Immature natural killer cell (primary cell): ENCODE measurements around the gene HHLA2. TPM values are rescaled to one million over a fixed set of nuclear protein-coding genes. Genes with fewer than 3 reads are reported as not detected.
"Not testable (repeated sequence)": the region's sequence is repeated elsewhere in the genome, so short reads cannot be mapped to it uniquely, and the experiment has no call there.

ENCODE experiments used
- DNase-seq, 3 donors: peaks; one replicate each; pipeline ENCODE4 v3.0.0; 2022; ENCODE audit warnings: mixed read lengths in 1 of 3
- H3K27ac Mint-ChIP-seq, 6 donors: one replicate each; pipeline ENCODE4 v1.8.0; 2020; ENCODE audit warnings: mixed read lengths in 6 of 6, mild to moderate bottlenecking in 5 of 6, inconsistent platforms in 4 of 6, moderate library complexity in 3 of 6
- H3K27me3 Mint-ChIP-seq, 3 donors: one replicate each; pipeline ENCODE4 v1.8.0; 2020 to 2021; ENCODE audit warnings: low read depth in 3 of 3, mild to moderate bottlenecking in 3 of 3, mixed read lengths in 3 of 3, moderate library complexity in 3 of 3, inconsistent platforms in 1 of 3
- H3K36me3 Mint-ChIP-seq, 3 donors: one replicate each; pipeline ENCODE4 v1.8.0; 2020; ENCODE audit warnings: mixed read lengths in 3 of 3, inconsistent platforms in 2 of 3, mild to moderate bottlenecking in 2 of 3
- H3K4me1 Mint-ChIP-seq, 2 donors: one replicate each; pipeline ENCODE4 v1.8.0; 2020; ENCODE audit warnings: inconsistent platforms in 2 of 2, mild to moderate bottlenecking in 2 of 2, mixed read lengths in 2 of 2, moderate library complexity in 1 of 2
- H3K4me3 Mint-ChIP-seq, 5 donors: one replicate each; pipeline ENCODE4 v1.8.0; 2020; ENCODE audit warnings: mild to moderate bottlenecking in 5 of 5, mixed read lengths in 5 of 5, inconsistent platforms in 3 of 5, moderate library complexity in 3 of 5
- H3K9me3 Mint-ChIP-seq, 6 donors: one replicate each; pipeline ENCODE4 v1.8.0; 2020; ENCODE audit warnings: mild to moderate bottlenecking in 6 of 6, mixed read lengths in 6 of 6, inconsistent platforms in 4 of 6, moderate library complexity in 3 of 6
- polyA plus RNA-seq, 3 donors: library from polyadenylated mRNA; unstranded; fragments of 300-500 nt; fragmentation: Illumina TruSeq; gene quantifications; one replicate each; pipeline ENCODE4 v1.2.3, GENCODE V29; 2021

Gene HHLA2
- polyA plus RNA-seq, 3 donors from 2014 or later = not detected

DNA sequence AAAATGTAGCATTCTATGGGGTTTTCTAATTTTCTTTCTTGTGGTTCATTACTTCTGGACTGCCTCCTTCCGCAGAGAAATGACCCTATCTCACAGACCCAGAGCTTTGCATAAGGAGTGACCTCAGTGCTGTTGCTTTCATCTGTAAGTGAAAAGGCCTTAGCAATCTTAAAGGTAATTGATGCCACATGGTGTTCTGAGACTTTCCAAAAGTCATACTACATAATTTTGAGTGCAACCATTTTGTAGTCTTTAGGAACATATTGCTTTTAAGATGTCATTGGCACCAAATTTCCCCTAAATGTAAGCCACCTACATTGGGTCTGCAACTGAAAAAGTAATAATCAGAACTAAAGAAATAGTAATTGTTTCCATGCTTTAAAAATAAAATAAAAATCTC lies 9.2 kb upstream of the HHLA2 start:
- no peak overlapping the region for H3K4me3 Mint-ChIP-seq
- no peak overlapping the region for H3K27ac Mint-ChIP-seq
- H3K4me1 Mint-ChIP-seq = no peaks in the 10 kb centered on the region
- no peak for DNase-seq
- peaks cover 0 to 4% (median 1%) of the 10 kb centered on the region in 3 donors for H3K27me3 Mint-ChIP-seq
- peaks cover 3 to 6% (median 4%) of the 10 kb centered on the region in 3 donors for H3K36me3 Mint-ChIP-seq
- H3K9me3 Mint-ChIP-seq = no peaks in the 10 kb centered on the region

DNA sequence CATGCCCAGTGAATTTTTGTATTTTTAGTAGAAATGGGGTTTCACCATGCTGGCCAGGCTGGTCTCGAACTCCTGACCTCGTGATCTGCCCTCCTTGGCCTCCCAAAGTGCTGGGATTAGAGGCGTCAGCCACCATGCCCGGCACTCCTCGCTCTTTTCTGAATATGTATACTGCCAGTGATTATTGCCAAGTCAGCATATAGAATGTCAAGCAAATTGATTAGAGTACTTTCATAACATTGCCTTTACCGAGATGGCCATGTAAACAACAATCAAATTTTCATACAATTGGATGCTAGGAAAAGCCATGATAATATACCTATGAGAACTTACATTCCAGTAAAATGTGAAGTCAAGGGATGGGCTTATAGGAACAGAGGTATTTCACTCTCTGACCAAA lies 8.2 kb upstream of the HHLA2 start:
- H3K4me1 Mint-ChIP-seq, H3K4me3 Mint-ChIP-seq, H3K27ac Mint-ChIP-seq, H3K27me3 Mint-ChIP-seq, DNase-seq, H3K9me3 Mint-ChIP-seq, H3K36me3 Mint-ChIP-seq: not testable (repeated sequence)

DNA sequence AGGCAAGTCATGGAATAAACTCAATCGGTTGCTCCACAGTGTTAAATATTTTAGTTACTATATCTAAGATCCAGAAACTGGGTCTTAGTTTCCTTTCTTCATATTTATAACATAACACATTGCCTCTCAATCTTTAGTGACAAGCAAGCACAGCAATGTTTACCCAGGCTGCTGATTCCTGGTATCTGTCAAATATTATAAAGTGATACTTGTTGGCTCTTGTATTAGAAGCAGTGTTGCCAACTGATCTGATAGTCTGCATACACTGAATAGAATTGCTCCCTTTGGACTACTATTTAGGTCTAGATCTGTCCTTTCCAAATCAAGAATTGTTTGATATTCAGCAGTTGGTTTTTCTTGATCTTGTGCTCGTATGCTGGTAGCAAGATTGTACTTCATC lies 7.2 kb upstream of the HHLA2 start:
- no peak for DNase-seq
- no peaks in the 10 kb centered on the region for H3K9me3 Mint-ChIP-seq
- peaks cover 0 to 3% of the 10 kb centered on the region in 2 donors for H3K4me1 Mint-ChIP-seq
- peaks cover 3 to 6% (median 4%) of the 10 kb centered on the region in 3 donors for H3K36me3 Mint-ChIP-seq
- no peak overlapping the region for H3K4me3 Mint-ChIP-seq
- H3K27me3 Mint-ChIP-seq = peaks cover 0 to 2% (median 1%) of the 10 kb centered on the region in 3 donors
- H3K27ac Mint-ChIP-seq = no peak overlapping the region

DNA sequence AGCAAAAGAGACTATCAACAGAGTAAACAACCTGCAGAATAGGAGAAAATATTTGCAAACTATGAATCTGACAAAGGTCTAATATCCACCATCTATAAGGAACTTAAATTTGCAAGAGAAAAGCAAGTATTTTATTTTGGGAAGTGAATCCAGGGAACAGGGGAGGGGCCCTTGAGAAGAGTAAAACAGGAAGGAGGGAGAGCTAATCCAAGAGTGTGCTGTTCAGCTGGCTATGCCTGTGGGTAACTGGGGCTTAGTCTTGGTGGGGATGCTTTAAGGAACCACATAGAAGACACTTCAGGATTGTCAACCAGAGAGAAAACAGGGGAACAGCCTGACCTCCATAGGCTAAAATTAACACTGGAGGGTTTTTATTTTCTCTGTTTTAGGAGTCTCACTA lies 3.9 kb upstream of the HHLA2 start:
- Mint-ChIP-seq H3K4me1 (peaks cover 0 to 3% of the 10 kb centered on the region in 2 donors), H3K27me3 (peaks cover 0 to 5% (median 1%) of the 10 kb centered on the region in 3 donors), H3K4me3 (no peak overlapping the region), H3K9me3 (no peaks in the 10 kb centered on the region), H3K27ac (no peak overlapping the region), H3K36me3 (peaks cover 0 to 6% (median 4%) of the 10 kb centered on the region in 3 donors)
- DNase-seq = no peak

DNA sequence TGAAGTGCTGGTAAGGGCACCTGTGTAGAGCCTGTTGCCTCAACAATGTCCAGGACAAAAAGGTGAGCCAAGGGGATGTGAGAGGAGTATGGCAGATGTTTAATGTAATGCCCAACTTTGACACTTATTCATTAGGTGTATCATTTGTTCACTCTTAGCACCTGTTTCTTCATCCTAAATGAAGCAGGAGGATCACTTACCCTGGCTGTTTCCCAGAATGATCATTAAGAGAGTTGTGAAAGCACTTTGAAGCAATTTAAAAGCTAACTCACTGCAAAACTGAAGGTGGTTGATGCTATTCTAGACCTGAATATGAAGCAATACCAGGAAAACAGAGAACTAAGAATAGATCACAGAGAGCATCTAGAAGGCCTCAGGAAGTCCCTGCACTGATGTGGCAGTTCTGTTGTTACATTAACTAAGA lies 3.4 kb upstream of the HHLA2 start:
- Mint-ChIP-seq H3K4me3 (no peak overlapping the region), H3K36me3 (peaks cover 0 to 6% (median 4%) of the 10 kb centered on the region in 3 donors), H3K4me1 (peaks cover 0 to 3% of the 10 kb centered on the region in 2 donors), H3K27me3 (peaks cover 0 to 5% (median 1%) of the 10 kb centered on the region in 3 donors), H3K9me3 (no peaks in the 10 kb centered on the region), H3K27ac (peak overlapping the region in 1 of 6 donors; percentile 64)
- no peak for DNase-seq

DNA sequence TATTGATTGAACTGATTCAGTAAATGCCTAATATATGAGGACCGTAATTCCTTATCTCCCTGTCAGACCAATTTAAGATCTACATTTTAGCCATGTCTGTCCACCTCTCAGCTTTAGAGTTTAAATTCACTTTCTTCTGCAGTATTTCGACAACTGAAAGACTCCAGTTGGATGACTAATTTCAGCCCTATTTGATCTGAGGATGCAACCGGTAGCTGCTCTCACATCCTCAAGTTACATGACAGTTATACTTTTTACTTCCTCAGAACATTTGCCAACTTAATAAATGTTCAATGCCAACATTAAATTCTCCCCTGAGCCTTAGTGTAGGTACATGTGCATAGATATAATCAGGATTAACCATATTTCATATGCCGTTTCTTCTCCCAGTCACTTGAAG lies 2.5 kb upstream of the HHLA2 start:
- no peak overlapping the region for H3K27ac Mint-ChIP-seq

DNA sequence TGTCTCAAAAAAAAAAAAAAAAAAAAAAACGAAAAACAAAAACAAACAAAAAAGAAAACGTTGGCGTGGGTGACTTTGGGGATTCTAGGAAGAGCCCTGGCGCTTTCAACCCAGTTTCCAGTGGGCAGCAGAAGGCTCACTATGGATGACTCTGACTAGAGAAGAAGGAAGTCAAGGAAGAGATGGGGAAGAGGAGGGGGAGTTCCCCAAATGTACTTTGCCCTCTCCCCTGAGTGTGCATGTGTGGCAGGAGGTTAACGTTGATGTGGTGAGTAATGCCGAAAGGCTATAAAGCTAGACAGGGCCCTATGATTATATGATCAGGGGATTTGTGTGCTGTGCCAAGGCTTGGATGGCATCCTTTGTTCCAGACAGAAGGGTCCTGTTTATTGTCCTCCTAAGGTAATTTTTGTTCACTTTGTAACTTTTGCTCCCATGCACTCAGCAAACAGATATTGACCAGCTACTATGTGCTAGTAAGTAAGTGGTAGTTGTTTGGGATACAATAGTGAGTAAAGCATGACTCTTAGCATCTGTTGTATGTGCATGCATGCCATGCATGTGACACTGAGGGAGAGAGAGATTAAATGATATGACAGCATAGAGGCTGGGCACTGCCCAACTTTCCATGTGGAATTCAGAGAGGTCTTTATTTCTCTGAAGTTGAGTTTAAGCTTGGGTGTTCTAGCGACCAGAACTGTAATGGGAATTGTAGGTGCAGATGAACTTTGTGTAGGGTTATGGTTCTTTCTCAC lies 750 bp upstream of the HHLA2 start:
- H3K27me3 Mint-ChIP-seq = peaks cover 2 to 5% (median 3%) of the 10 kb centered on the region in 3 donors
- H3K4me3 Mint-ChIP-seq = no peak overlapping the region
- H3K9me3 Mint-ChIP-seq = no peaks in the 10 kb centered on the region
- peaks cover 0 to 3% (median 3%) of the 10 kb centered on the region in 3 donors for H3K36me3 Mint-ChIP-seq
- DNase-seq = no peak
- H3K4me1 Mint-ChIP-seq = peaks cover 0 to 3% of the 10 kb centered on the region in 2 donors
- H3K27ac Mint-ChIP-seq = no peak overlapping the region

More for the DNA sequence above, 2.5 kb upstream of the HHLA2 start:
- no peak for DNase-seq
- H3K27me3 Mint-ChIP-seq = peaks cover 0 to 5% (median 3%) of the 10 kb centered on the region in 3 donors
- peaks cover 0 to 3% of the 10 kb centered on the region in 2 donors for H3K4me1 Mint-ChIP-seq
- peaks cover 0 to 6% (median 4%) of the 10 kb centered on the region in 3 donors for H3K36me3 Mint-ChIP-seq
- H3K4me3 Mint-ChIP-seq = no peak overlapping the region
- H3K9me3 Mint-ChIP-seq = no peaks in the 10 kb centered on the region

DNA sequence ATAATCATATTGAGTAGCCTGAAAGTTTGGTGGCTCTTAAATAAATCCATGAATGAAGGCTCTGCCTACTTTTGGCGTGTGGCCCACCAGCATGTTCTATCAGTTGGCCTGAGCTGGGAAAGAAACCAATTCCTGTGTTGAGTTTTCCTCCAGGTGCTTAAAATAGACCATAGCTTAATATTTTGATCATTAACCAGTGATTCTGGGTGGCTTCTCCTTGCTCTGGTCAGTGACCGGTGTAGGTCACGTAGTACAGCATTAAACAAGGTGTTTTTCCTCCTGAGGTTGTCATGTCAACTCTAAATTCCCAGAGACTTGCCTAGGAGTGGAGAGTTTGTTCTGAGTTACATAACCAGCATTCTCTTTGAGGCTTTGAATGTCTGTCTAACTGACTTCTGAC lies 1.3 kb downstream of the HHLA2 start:
- H3K36me3 Mint-ChIP-seq = no peaks in the 10 kb centered on the region
- no peak overlapping the region for H3K27ac Mint-ChIP-seq
- H3K4me3 Mint-ChIP-seq = no peak overlapping the region
- H3K27me3 Mint-ChIP-seq = peaks cover 2 to 5% (median 5%) of the 10 kb centered on the region in 3 donors
- no peak for DNase-seq
- H3K9me3 Mint-ChIP-seq = no peaks in the 10 kb centered on the region
- peaks cover 0 to 3% of the 10 kb centered on the region in 2 donors for H3K4me1 Mint-ChIP-seq

DNA sequence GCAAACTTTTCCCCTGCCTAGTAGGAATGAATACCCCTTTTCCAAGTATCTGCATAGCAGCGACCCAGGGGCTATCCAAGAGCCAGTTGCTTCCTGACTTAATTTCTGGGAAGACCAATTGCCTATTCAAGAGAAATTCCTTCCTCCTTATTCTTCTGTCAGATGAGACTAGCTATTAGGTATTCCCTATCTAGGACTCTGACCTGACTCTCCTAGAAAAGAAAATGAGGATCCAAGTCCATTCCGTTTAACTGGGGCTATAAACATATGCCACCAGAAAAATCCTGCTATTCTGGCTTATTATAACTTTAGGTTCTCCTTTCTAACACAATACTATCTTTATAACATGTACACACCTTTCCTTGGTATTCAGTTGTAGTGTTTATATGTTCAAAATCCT lies 1.7 kb downstream of the HHLA2 start:
- no peaks in the 10 kb centered on the region for H3K36me3 Mint-ChIP-seq
- H3K27ac Mint-ChIP-seq = no peak overlapping the region
- no peak overlapping the region for H3K4me3 Mint-ChIP-seq
- no peaks in the 10 kb centered on the region for H3K9me3 Mint-ChIP-seq
- DNase-seq = no peak
- no peaks in the 10 kb centered on the region for H3K4me1 Mint-ChIP-seq
- peaks cover 2 to 5% (median 5%) of the 10 kb centered on the region in 3 donors for H3K27me3 Mint-ChIP-seq

DNA sequence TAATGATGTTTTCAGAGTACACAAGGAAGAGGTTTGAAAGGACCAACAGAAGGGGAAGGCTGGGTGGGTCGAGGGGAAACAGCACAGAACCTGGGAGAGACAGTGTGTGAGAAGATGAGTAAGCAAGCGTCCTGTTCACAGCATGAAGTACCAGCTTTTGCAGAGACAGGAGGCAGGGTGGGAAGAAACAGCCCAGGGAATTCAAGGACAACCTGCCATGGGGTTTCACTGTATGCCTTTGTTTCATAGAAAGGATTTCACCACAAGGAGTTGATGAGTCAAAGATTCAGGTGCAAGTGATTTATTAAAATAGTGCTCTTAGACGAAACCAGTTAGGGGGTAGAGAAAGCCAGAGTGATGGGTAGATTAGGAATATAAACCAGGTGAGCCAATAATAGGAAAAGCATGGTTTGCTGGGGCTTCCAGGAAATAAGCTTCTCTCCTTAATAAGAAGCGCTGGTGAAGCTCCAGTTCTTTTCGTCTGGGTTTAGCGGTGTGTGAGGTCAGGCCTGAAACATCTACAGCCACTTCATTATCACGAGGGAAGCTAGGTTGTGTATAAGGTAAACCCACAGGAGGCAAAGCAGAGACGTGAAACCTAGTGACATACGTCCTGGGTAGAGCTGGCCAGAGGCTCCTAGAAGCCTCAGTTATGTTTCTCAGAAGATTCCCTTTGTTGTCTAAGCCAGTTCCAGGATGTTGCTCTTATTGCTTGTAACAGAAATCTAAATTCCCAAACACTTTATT lies 3.9 kb downstream of the HHLA2 start:
- Mint-ChIP-seq H3K9me3 (no peaks in the 10 kb centered on the region), H3K27me3 (peaks cover 3 to 5% (median 4%) of the 10 kb centered on the region in 3 donors), H3K4me3 (no peak overlapping the region), H3K4me1 (no peaks in the 10 kb centered on the region), H3K27ac (no peak overlapping the region), H3K36me3 (no peaks in the 10 kb centered on the region)
- DNase-seq = no peak

DNA sequence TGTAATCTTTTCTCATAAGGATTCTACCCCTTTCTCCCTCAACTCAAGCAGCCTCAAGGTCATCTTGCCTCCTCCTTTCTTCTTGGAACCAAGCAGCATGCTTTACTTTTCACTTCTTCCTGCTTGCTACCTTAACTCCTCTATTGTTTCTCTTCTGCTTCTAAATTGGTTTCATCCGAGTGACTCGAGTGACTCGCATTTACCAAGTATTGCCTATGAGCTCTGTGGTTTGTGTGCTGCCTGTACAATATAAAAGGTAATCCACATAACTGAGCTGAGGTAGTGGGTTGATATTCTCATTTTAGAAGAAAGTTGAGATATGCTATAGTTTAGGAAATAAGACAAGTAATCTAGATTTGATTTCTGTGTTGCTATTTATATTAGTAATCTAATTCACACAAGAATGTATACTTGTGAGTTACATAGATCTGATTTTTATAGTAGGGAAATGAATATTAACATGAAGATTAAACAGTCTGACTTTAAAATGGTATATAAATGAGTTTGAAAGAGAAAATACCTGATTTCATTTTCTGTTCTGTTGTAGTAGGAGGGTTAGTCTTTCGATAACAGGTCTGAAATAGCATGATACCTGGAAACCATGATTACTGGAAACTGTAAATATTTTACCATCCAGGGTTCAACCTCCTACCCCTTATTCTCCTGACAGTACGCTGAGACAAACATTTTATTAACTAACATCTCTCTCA lies 5.5 kb downstream of the HHLA2 start:
- H3K4me1 Mint-ChIP-seq = no peaks in the 10 kb centered on the region
- DNase-seq = no peak
- H3K4me3 Mint-ChIP-seq = peak overlapping the region in 1 of 5 donors; percentile 25
- H3K9me3 Mint-ChIP-seq = no peaks in the 10 kb centered on the region
- H3K27ac Mint-ChIP-seq = peak overlapping the region in 1 of 6 donors; percentile 5
- peaks cover 4 to 7% (median 5%) of the 10 kb centered on the region in 3 donors for H3K27me3 Mint-ChIP-seq
- peaks cover 0 to 4% (median 0%) of the 10 kb centered on the region in 3 donors for H3K36me3 Mint-ChIP-seq

DNA sequence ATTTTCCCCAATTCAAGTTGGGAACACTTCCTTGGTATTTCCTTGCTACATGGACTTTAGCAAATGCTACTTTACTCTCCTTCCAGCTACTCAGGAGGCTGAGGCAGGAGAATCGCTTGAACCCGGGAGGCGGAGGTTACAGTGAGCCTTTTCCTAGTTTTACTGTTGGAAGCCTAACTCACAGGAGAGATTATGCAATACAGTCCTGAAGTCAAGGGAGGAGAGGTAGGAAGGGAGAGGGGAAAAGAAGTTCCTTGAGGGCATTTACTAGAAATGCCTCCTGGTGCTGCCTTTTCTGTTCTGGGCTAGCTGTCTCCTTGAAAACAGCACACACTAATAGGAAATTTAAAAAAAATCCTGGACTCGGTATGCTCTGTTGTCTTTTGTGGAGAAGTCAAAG lies 6.2 kb downstream of the HHLA2 start:
- Mint-ChIP-seq H3K27me3 (peaks cover 4 to 7% (median 5%) of the 10 kb centered on the region in 3 donors), H3K27ac (no peak overlapping the region), H3K4me3 (peak overlapping the region in 1 of 5 donors; percentile 25), H3K4me1 (no peaks in the 10 kb centered on the region), H3K36me3 (peaks cover 0 to 4% (median 0%) of the 10 kb centered on the region in 3 donors), H3K9me3 (peaks cover 0 to 2% (median 0%) of the 10 kb centered on the region in 6 donors)
- no peak for DNase-seq

DNA sequence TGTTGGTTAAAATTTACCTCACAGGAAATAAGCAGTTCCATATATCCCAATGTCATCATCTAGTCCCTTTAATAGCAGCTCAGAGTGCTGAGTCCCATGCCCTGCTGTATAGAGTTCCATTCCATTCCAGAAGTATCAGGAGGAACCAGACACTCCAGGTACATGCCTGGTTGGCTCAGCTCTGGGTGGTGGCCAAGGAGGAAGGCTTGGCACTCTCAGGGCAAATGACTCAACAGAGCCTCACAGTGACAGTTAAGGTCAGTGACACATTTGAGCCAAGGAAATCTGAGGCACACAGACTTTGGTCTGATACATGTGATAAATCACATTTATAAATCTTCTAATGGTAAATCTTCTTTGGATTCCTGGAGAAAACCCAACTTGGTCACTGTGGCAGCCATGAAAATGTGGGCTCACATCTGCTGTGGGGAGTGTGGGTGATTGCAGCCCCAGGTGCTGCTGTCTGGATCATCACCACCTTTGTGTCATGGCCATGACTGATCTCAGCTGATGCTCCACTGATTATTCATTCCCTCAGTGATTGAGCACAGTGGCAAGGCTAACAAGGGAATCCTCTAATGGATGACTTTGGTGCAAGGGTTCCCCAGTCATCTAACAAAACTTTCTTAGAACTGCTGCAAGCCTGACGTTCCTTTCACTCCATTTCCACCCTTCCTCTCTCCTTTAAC lies 9.3 kb downstream of the HHLA2 start:
- H3K27ac Mint-ChIP-seq = no peak overlapping the region

More for the DNA sequence above, 9.3 kb downstream of the HHLA2 start:
- Mint-ChIP-seq H3K4me3 (no peak overlapping the region), H3K9me3 (peaks cover 0 to 2% (median 0%) of the 10 kb centered on the region in 6 donors), H3K27me3 (peaks cover 2 to 7% (median 2%) of the 10 kb centered on the region in 3 donors), H3K36me3 (peaks cover 0 to 4% (median 0%) of the 10 kb centered on the region in 3 donors), H3K4me1 (no peaks in the 10 kb centered on the region)
- no peak for DNase-seq
